GM20431 (cell line): Measurements from ENCODE around the gene CPEB3.

Source experiments
- in situ Hi-C: fragments of 300-500 bp; cut with MseI, MboI; formaldehyde crosslinking; loops from one replicate; pipeline ENCODE4 v1.15.0; 2020; ENCODE audit warnings: low sequenced_read_pairs; ENCODE audit not compliant: unreplicated experiment

The CPEB3 gene

GRCh38 chr10:92113911-92114600, 176.8 kb downstream of the CPEB3 start:
- in situ Hi-C loops: no loop called here

- in situ Hi-C loops: no loop called here
These were observed 178.4 kb downstream of the CPEB3 start for GRCh38 chr10:92112462-92112861.

GRCh38 chr10:92111336-92111939, 179.4 kb downstream of the CPEB3 start:
- in situ Hi-C loops: no loop called here

GRCh38 chr10:92110039-92110794, 180.7 kb downstream of the CPEB3 start:
- in situ Hi-C loops: no loop called here

GRCh38 chr10:92108747-92109146, 182.1 kb downstream of the CPEB3 start:
- in situ Hi-C loops: no loop called here

- in situ Hi-C loops: no loop called here
These were observed 182.8 kb downstream of the CPEB3 start for GRCh38 chr10:92108120-92108519.

- in situ Hi-C loops: no loop called here
These were observed 187.3 kb downstream of the CPEB3 start for GRCh38 chr10:92103376-92104090.

GRCh38 chr10:92102601-92103213, 188.2 kb downstream of the CPEB3 start:
- in situ Hi-C loops: no loop called here

GRCh38 chr10:92094960-92095359, 195.9 kb downstream of the CPEB3 start:
- in situ Hi-C loops: loop anchor here (25.0 kb wide), 1 partner anchor 192 kb away; the partner anchor contains the start of genes CPEB3 and MARCHF5

- in situ Hi-C loops: loop anchor here (25.0 kb wide), 1 partner anchor 195 kb away; the partner anchor contains the start of genes CPEB3 and MARCHF5
These were observed 198.9 kb downstream of the CPEB3 start for GRCh38 chr10:92091965-92092364.

GRCh38 chr10:92087750-92088395, 203.0 kb downstream of the CPEB3 start:
- in situ Hi-C loops: loop anchor here (10.0 to 25.0 kb wide), 2 partner anchors 199 to 347 kb away; partner anchors contain the start of genes CPEB3 and MARCHF5

GRCh38 chr10:92082583-92083280, 208.1 kb downstream of the CPEB3 start:
- in situ Hi-C loops: loop anchor here (10.0 to 25.0 kb wide), 2 partner anchors 205 to 352 kb away; partner anchors contain the start of genes CPEB3 and MARCHF5

- in situ Hi-C loops: loop anchor here (10.0 to 25.0 kb wide), 2 partner anchors 206 to 353 kb away; partner anchors contain the start of genes CPEB3 and MARCHF5
These were observed 209.2 kb downstream of the CPEB3 start for GRCh38 chr10:92081641-92082040.

GRCh38 chr10:92080244-92080643, 210.6 kb downstream of the CPEB3 start:
- in situ Hi-C loops: loop anchor here (10.0 to 25.0 kb wide), 2 partner anchors 207 to 355 kb away; partner anchors contain the start of genes CPEB3 and MARCHF5

GRCh38 chr10:92079003-92079402, 211.9 kb downstream of the CPEB3 start:
- in situ Hi-C loops: loop anchor here (25.0 kb wide), 1 partner anchor 208 kb away; the partner anchor contains the start of genes CPEB3 and MARCHF5

GRCh38 chr10:92076722-92077121, 214.2 kb downstream of the CPEB3 start:
- in situ Hi-C loops: loop anchor here (25.0 kb wide), 1 partner anchor 211 kb away; the partner anchor contains the start of genes CPEB3 and MARCHF5

- in situ Hi-C loops: loop anchor here (25.0 kb wide), 1 partner anchor 211 kb away; the partner anchor contains the start of genes CPEB3 and MARCHF5
These were observed 215.0 kb downstream of the CPEB3 start for GRCh38 chr10:92075829-92076228.
